NOMO-1 treated with DMSO at 0.1 percent for 48 hours (cell line): Measurements from ENCODE around the gene RNF103.
"Not testable (repeated sequence)": the region's sequence is repeated elsewhere in the genome, so short reads cannot be mapped to it uniquely, and the experiment has no call there.

Experiments
- DNase-seq: peaks from one replicate; lab custom pipeline; 2025; ENCODE audit not compliant: unreplicated experiment; lab: John Stamatoyannopoulos, UW

Gene RNF103

GRCh38 chr2:86624267-86624547 lies 542 bp upstream of the RNF103 start:
- no peak for DNase-seq

DNA sequence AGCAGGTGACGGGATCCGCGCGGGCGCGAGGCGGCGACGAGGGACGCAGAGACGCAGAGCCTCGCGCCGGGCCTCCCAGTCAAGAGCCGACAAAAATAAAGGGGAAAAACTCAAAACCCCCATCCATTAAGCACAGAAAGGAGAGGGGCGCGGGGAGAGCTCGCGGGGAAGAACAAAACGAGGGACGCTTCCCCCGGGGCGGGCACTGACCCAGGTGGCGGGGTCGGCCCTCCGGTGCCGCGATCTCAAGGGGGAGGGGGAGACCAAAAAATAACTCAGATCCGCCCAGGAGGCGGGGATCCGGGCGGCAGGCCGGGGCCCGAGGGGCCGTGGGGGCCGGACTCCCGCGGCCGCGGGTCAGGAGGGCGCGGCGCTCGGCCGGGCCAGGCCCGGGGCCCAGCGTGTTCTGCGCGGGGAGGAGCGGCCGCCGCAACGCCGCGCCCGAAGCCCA lies 597 bp downstream of the RNF103 start:
- peak; percentile 53 for DNase-seq

DNA sequence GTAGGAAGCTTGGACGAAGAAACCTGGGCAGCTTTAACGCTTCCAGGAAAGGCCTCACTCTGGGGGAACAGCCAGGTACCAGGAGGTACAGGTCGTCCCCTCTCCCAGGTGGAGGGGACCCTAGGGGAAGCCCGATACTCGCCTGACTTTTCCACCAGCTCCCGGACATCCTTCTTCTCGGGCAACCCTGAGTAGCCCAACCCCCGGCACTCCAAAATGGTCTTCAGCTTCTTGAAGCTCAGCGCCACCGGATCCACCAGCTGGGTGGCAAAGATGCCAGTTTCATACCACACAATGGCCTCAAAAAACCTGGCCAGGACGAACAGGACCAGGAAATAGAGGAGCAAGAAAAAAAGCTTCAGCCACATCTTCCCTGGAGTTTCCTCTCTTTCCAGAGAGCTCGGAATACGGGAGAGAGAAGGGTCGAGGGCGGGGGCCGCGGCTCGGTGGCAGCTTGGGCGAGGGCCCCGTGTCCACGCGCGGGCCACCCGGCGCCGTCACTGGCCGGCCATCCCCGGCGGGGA lies 1.1 kb downstream of the RNF103 start:
- peak; percentile 5 for DNase-seq

DNA sequence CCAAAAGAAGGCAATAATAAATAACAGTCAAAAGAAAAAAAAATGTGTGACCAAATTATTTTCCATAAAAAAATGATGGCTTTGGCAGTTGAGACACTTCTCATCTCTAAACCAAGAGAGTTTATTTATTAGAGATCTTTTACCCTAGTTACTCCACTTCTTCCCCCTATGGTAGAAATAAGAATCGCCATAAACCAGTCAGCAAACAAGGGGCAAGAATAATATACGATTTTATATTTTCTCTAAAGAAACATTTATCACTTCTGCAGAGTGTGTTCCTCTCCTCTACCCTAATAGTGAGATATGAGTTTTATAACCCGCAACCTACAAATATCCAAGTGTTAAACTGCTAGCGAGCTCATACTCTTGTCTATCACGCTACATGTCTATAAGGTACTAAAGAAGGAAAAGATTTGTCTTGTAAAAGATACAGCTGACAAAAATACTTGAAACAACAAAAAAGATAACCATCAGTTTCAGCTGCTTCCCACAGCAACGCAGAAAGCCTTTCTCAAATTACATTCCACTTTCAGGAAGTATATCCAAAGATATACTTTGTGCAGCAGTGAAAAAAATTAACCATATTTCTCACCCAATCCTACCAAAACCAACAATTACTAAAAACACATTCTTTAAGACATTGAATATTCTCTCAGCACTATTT lies 2.3 kb downstream of the RNF103 start:
- DNase-seq, result no peak

GRCh38 chr2:86617738-86618137 lies 5.9 kb downstream of the RNF103 start:
- DNase-seq, result no peak

DNA sequence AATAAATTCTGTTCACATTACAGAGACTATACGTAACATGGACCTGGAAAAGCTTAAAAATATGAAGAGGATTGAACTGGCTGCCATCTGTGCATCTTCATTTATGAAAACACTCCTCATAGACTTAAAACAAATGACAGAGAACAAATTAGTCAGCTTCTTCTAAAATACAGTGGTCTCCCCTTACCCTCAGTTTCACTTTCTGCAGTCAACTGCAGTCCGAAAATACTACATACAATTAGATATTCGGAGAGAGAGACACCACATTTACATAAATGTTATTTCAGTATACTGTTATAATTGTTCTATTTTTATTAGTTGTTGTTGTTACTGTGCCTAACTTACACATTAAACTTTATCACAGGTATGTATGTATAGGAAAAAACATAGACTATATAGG lies 6.5 kb downstream of the RNF103 start:
- DNase-seq, result no peak

- no peak for DNase-seq
These were observed 7.2 kb downstream of the RNF103 start for GRCh38 chr2:86616502-86616901.

DNA sequence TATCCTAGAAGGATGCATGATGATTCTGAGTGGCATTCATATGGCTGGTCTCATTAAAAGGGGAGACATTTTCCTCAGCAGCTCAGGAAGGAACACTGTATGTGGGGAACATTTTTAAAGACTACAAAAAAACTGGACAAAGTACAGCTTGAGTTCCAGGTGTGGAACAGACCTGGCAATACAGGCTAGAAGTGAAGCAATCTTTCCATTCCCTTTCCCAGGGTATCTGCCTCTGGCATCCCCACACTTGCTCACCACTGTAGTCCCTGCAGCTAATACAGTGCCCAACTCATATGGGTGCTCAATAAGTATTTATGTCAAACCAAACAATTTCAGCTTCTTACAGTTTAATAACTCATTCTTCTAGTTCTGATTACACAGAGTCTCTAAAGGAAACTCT lies 8.1 kb downstream of the RNF103 start:
- DNase-seq, result no peak

- DNase-seq, result no peak
These were observed 10.2 kb downstream of the RNF103 start for GRCh38 chr2:86613515-86613914.

- no peak for DNase-seq
These were observed 12.8 kb downstream of the RNF103 start for GRCh38 chr2:86610871-86611270.

- no peak for DNase-seq
These were observed 14.7 kb downstream of the RNF103 start for GRCh38 chr2:86608832-86609410.

DNA sequence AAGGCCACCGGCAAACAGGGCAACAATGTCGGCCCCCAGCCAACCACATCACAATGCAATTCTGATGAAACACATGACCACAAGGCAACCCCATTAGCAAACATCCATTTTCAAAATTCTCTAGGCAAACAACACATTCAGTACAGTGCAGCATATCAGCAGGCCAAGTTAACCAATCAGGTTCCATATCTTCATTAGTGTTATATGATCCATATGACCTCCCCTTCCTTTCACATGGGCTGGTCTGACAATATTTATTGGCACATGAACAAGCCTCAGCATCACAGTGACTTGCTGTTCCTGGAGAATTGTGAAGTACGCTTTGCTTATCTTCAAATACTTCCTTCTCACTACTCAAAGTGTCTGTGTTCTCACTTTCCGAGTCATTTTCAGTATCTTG lies 19.8 kb downstream of the RNF103 start:
- no peak for DNase-seq

DNA sequence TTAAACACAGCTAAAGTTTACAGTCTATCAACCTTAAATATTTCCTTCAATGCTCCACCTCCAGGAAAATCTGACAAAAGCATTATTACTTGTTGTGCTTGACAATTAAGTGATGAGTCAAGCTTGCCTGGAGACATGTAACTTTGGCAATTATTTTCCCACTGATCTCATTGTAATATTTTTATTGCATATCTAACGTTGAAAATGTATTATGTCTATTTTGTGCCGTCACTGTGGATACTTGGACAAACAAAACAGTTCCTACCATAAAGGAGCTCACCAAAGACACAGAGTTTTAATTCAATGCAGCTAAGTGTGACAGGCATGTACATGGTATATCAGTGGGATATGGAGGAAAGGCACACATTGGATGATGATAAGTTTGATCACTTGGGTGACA lies 24.7 kb downstream of the RNF103 start:
- no peak for DNase-seq

DNA sequence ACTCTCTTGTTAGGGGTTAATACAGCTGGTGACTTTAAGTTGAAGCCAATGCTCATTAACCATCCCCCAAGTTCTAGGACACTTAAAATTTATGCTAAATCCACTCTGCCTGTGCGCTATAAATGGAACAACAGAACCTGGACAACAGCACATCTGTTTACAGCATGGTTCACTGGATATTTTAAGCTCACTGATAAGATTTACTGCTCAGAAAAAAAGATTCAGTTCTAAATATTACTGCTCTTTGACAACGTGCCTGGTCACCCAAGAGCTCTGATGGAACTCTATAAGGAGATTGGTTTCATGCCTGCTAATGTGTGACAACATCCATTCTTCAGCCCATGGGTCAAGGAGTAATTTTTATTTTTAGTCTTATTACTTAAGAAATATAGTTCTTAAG lies 27.5 kb downstream of the RNF103 start:
- DNase-seq, result no peak

GRCh38 chr2:86593266-86593665 lies 30.4 kb downstream of the RNF103 start:
- DNase-seq, result no peak

DNA sequence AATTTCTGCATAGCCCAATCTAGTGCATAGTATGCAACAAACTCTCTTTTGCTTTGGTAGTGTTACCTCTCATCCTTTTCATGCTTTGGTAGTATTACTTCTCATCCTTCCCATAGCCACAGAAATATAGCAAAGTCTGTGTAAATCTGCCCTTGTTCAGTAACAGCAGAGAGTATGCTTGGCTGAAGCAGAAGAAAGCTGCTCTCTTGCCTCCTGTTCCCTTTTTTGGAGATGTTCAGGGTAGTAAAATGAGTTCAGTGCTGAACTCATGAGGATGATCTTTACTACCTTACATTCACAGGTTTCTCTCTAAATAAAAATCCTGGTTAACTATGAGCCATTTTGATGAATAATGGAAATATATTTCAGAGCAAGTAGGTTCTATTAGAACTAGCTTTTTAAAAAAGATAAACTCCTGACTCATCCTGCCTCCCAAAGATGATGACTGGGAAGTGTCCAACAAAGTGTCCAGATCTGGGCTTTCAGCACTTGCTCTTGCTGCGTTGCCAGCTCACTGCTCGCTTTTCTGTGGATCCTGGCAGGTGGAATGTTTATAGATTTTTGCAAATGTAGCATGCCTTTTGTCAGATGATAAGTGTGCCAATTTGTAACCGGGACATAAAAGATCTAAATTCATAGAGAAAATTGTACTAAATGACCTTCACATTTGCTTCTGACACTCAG lies 31.0 kb downstream of the RNF103 start:
- no peak for DNase-seq

- DNase-seq, result not testable (repeated sequence)
These were observed 34.0 kb downstream of the RNF103 start for GRCh38 chr2:86589701-86590100.

- peak; percentile 48 for DNase-seq
These were observed 39.3 kb downstream of the RNF103 start for GRCh38 chr2:86584151-86584913.

DNA sequence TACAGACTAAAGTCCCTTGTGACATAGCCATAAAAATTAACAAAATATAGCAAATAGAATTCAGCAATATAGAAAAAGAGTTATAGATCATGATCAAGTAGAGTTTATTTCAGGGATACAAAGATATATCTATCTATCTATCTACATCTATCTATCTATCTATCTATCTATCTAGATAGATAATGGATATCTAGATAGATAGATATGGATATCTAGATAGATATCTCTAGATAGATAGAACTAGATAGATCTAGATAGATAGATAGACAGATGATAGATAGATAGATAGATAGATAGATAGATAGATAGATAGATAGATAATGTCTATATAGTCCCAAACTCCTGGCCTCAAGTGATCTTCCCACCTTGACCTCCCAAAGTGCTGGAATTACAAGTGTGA lies 43.1 kb downstream of the RNF103 start:
- DNase-seq, result no peak

- DNase-seq, result peak; percentile 19
These were observed 45.7 kb downstream of the RNF103 start for GRCh38 chr2:86577817-86578456.

DNA sequence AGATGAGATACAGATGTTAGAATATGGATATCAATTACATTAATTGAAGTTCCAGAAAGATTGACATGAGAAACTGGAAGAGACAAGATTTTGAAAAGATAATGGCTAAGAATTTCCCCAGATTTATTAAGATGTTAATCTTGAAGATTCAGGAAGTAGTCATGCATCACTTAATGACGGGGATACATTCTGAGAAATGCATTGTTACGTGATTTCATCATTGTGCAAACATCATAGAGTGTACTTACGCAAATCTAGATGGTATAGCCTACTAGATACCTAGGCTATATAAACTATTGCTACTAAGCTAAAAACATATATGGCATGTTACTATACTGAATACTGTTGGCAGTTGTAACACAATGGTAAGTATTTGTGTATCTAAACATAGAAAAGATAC lies 53.6 kb downstream of the RNF103 start:
- DNase-seq, result no peak
